ENCODE data around the gene FGF8. TPM values are rescaled to one million over a fixed set of nuclear protein-coding genes. Genes with fewer than 3 reads are reported as not detected.

Gene FGF8
- total RNA-seq, 4 donors from 2014 or later: not detected

- no peak for TF ChIP-seq EP300 (IDR thresholded peaks at IDR 0.05)
- TF ChIP-seq, protein P1, sequence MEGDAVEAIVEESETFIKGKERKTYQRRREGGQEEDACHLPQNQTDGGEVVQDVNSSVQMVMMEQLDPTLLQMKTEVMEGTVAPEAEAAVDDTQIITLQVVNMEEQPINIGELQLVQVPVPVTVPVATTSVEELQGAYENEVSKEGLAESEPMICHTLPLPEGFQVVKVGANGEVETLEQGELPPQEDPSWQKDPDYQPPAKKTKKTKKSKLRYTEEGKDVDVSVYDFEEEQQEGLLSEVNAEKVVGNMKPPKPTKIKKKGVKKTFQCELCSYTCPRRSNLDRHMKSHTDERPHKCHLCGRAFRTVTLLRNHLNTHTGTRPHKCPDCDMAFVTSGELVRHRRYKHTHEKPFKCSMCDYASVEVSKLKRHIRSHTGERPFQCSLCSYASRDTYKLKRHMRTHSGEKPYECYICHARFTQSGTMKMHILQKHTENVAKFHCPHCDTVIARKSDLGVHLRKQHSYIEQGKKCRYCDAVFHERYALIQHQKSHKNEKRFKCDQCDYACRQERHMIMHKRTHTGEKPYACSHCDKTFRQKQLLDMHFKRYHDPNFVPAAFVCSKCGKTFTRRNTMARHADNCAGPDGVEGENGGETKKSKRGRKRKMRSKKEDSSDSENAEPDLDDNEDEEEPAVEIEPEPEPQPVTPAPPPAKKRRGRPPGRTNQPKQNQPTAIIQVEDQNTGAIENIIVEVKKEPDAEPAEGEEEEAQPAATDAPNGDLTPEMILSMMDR (IDR thresholded peaks at IDR 0.05): no peak
- no peak for TF ChIP-seq POLR2A (IDR thresholded peaks at IDR 0.05)
- H3K27ac ChIP-seq: no peak overlapping the region
- WGBS, 2 donors: 76 to 83% methylated on average over 28 to 34 of the region's 41 CpGs
- H3K4me3 ChIP-seq: no peak overlapping the region
- no peaks in the 10 kb centered on the region for H3K9me3 ChIP-seq
- DNase-seq (ENCODE audit: low spot score in 2 of 2): no peak
- peaks cover 0 to 59% of the 10 kb centered on the region in 2 donors for H3K27me3 ChIP-seq
- peaks cover 0 to 11% (median 0%) of the 10 kb centered on the region in 3 donors for H3K36me3 ChIP-seq
- peaks cover 0 to 22% (median 5%) of the 10 kb centered on the region in 4 donors for H3K4me1 ChIP-seq
These were observed 5.3 kb downstream of the FGF8 start for GRCh38 chr10:101770331-101771215.

DNA sequence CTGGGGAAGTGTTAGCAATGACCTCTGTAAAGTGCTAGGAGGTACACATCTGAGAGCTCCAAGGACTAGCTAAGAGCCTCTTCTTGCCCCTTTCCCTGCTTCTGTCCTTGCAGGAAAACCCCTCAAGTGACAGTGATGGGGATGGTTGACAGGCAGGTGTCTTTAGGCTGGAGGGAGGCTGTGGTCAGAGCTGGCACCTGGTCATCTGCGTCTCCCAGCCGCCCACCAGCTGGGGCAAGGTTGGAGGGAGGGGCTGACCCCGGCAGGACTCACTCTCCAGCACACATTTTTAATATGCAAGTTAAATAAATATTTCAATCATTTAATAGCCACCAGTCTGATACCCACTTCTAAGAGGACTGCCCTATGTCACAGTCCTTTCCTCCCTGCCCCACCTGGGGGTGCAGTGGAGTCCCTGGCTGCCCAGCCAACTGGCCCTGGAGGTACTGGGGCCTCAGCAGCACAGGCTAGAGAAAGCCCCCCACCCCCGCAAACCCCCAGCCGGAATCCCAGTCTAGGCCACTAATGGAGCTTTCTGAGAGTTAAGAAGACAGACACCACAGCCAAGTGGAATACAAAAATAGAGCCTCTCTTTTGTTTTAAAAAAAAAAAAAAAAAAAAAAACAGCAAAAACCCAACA is 6.3 kb downstream of the FGF8 start:
- peaks cover 0 to 13% (median 0%) of the 10 kb centered on the region in 4 donors for H3K4me1 ChIP-seq
- peaks cover 0 to 50% of the 10 kb centered on the region in 2 donors for H3K27me3 ChIP-seq
- no peak for DNase-seq (ENCODE audit: low spot score in 2 of 2)
- 76 to 81% methylated on average over 5 of the region's 5 CpGs for WGBS, 2 donors
- TF ChIP-seq EP300 (IDR thresholded peaks at IDR 0.05): no peak
- TF ChIP-seq, protein P1 (IDR thresholded peaks at IDR 0.05): no peak
- no peak overlapping the region for H3K27ac ChIP-seq
- no peaks in the 10 kb centered on the region for H3K9me3 ChIP-seq
- peaks cover 0 to 11% (median 0%) of the 10 kb centered on the region in 3 donors for H3K36me3 ChIP-seq
- no peak overlapping the region for H3K4me3 ChIP-seq

DNA sequence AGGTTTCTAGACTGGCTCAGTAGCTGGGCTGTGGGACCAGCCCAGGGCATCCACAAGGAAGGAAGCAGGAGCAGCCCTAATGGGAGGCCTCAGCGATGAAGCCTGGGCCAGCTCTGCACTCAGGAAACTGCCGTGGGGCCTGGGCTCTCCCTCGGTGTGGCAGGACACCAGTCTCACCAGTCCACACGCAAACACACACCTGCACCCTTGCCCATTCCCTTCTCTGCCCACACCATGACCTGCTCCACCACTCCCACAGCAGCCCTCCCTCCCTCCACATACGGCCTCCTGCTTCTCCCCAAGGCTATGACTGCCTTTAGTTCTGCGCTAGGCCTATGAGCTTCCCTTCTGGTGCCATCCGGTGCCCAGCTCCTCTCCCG is 7.1 kb downstream of the FGF8 start:
- DNase-seq (ENCODE audit: low spot score in 2 of 2): no peak
- Histone ChIP-seq H3K9me3 (no peaks in the 10 kb centered on the region), H3K36me3 (peaks cover 0 to 11% (median 0%) of the 10 kb centered on the region in 3 donors), H3K4me3 (no peak overlapping the region), H3K27ac (no peak overlapping the region), H3K4me1 (peaks cover 0 to 4% (median 0%) of the 10 kb centered on the region in 4 donors), H3K27me3 (peaks cover 0 to 41% of the 10 kb centered on the region in 2 donors)
- 77 to 87% methylated on average over 8 of the region's 8 CpGs for WGBS, 2 donors
- TF ChIP-seq EP300 (IDR thresholded peaks at IDR 0.05): no peak
- TF ChIP-seq, protein P1 (IDR thresholded peaks at IDR 0.05): no peak
- no peak for TF ChIP-seq POLR2A (IDR thresholded peaks at IDR 0.05)

- H3K27ac ChIP-seq: no peak overlapping the region
- DNase-seq (ENCODE audit: low spot score in 2 of 2): no peak
- H3K4me3 ChIP-seq: no peak overlapping the region
- no peaks in the 10 kb centered on the region for H3K4me1 ChIP-seq
- no peaks in the 10 kb centered on the region for H3K9me3 ChIP-seq
- WGBS, 2 donors: 51 to 63% methylated on average over 14 of the region's 14 CpGs
- TF ChIP-seq POLR2A (IDR thresholded peaks at IDR 0.05): no peak
- no peak for TF ChIP-seq EP300 (IDR thresholded peaks at IDR 0.05)
- TF ChIP-seq, protein P1 (IDR thresholded peaks at IDR 0.05): no peak
- peaks cover 0 to 11% (median 0%) of the 10 kb centered on the region in 3 donors for H3K36me3 ChIP-seq
- peaks cover 0 to 35% of the 10 kb centered on the region in 2 donors for H3K27me3 ChIP-seq
These were observed 7.7 kb downstream of the FGF8 start for GRCh38 chr10:101767966-101768790.

Data from tibial nerve (tissue), 4 donors.